NCI-H2107 (cell line): ENCODE results near the gene PCDHGA11.
"Not testable (repeated sequence)": the region's sequence is repeated elsewhere in the genome, so short reads cannot be mapped to it uniquely, and the experiment has no call there.

Experiments
- DNase-seq: peaks from one replicate; lab custom pipeline; 2025; lab: John Stamatoyannopoulos, UW

Gene PCDHGA11

GRCh38 chr5:141420855-141421488, at the start of gene PCDHGA11:
Gene PCDHGA11 (plus strand): TSS chr5:141421051. CDS start chr5:141421228, 177 bp downstream.
- no peak for DNase-seq

DNA sequence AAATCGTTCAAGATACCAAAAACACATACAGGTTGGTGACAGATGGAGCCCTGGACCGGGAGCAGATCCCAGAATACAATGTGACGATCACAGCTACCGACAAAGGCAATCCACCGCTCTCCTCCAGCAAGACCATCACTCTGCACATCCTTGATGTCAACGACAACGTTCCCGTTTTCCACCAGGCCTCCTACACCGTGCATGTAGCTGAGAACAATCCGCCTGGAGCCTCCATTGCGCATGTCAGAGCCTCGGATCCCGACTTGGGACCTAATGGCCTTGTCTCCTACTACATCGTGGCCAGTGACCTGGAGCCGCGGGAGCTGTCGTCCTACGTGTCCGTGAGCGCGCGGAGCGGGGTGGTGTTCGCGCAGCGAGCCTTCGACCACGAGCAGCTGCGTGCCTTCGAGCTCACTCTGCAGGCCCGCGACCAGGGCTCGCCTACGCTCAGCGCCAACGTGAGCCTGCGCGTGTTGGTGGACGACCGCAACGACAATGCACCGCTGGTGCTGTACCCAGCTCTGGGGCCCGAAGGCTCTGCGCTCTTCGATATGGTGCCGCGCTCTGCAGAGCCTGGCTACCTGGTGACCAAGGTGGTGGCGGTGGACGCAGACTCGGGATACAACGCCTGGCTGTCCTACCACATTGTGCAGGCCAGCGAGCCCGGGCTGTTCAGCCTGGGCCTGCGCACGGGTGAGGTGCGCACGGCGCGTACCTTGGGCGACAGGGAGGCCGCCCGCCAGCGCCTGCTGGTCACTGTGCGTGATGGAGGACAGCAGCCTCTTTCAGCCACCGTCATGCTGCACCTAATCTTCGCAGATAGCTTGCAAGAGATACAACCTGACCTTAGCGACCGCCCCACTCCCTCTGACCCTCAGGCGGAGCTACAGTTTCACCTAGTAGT, 49.0 kb upstream of the PCDHGA11 start:
- DNase-seq: no peak

DNA sequence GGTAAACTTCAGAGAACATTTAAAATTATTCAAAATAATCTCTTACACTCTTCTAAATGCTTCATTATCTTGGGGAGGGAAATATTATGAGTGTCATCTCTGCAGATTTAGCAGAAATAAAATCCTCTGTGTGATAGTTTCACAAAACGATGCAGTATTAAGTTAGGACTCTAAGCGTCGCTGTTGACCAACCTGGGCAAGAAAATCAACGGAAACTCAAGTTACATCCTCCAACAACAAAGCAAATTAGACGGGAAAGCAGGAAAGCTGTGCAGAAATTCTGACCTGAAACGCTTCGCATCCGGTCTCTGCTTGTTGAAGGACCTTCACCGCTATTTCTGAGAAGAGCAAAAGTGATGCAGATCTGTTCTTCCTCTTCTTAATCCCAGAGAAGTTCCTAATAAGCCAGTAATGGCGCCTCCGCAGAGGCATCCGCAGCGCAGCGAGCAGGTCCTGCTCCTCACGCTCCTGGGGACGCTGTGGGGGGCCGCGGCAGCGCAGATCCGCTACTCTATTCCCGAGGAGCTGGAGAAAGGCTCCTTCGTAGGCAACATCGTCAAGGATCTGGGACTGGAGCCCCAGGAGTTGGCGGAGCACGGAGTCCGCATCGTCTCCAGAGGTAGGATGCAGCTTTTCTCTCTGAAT, 47.1 kb upstream of the PCDHGA11 start, which contains the start of gene PCDHGA6:
PCDHGA6 (plus strand) TSS at position 219 of the 645 bp plus-strand sequence; CDS start at position 412, 193 bp downstream.
- DNase-seq: no peak

GRCh38 chr5:141374627-141375026, 46.2 kb upstream of the PCDHGA11 start:
- DNase-seq: no peak

DNA sequence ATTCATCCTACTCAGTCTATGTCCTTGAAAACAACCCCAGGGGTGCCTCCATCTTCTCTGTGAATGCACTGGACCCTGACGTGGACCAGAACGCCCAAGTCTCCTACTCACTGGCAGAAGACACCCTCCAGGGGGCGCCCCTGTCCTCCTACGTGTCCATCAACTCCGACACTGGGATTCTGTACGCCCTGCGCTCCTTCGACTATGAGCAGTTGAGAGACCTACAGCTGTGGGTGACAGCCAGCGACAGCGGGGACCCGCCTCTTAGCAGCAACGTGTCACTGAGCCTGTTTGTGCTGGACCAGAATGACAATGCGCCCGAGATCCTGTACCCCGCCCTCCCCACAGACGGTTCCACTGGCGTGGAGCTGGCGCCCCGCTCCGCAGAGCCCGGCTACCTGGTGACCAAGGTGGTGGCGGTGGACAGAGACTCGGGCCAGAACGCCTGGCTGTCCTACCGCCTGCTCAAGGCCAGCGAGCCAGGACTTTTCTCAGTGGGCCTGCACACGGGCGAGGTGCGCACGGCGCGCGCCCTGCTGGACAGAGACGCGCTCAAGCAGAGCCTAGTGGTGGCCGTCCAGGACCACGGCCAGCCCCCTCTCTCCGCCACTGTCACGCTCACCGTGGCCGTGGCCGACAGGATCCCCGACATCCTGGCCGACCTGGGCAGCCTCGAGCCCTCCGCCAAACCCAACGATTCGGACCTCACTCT, 45.3 kb upstream of the PCDHGA11 start:
- not testable (repeated sequence) for DNase-seq

DNA sequence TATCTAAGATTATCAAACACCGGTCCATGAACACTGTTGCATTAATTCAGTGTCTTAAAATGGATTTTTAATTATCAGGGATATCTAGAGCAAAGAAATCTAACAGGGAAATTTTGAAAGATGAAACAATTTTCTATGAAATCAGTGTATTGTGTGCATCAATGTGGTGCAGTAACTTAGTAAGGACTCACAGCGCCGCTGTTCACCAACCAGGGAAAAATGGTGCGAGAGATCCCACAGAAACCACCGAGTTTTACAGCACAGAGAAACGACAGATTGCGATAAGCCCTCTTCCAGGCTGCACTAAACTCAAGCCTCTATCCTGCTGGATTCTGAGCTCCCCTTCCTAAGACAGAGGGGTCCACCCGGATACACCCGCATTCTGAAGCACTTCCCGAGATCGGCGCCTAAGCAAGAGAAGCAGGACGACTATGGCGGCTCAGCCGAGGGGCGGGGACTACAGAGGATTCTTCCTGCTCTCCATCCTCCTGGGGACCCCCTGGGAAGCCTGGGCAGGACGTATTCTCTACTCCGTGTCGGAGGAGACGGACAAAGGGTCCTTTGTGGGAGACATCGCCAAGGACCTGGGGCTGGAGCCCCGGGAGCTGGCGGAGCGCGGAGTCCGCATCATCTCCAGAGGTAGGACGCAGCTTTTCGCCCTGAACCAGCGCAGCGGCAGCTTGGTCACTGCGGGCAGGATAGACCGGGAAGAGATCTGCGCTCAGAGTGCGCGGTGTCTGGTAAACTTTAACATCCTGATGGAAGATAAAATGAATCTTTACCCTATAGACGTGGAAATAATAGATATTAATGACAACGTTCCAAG, 38.2 kb upstream of the PCDHGA11 start, which contains the start of gene PCDHGA7:
PCDHGA7 (plus strand) TSS at position 274 of the 826 bp plus-strand sequence; CDS start at position 432, 158 bp downstream.
- DNase-seq: no peak

GRCh38 chr5:141383345-141383744, 37.5 kb upstream of the PCDHGA11 start:
- DNase-seq: no peak

- DNase-seq: no peak
These were observed 36.2 kb upstream of the PCDHGA11 start for GRCh38 chr5:141384471-141385267.

DNA sequence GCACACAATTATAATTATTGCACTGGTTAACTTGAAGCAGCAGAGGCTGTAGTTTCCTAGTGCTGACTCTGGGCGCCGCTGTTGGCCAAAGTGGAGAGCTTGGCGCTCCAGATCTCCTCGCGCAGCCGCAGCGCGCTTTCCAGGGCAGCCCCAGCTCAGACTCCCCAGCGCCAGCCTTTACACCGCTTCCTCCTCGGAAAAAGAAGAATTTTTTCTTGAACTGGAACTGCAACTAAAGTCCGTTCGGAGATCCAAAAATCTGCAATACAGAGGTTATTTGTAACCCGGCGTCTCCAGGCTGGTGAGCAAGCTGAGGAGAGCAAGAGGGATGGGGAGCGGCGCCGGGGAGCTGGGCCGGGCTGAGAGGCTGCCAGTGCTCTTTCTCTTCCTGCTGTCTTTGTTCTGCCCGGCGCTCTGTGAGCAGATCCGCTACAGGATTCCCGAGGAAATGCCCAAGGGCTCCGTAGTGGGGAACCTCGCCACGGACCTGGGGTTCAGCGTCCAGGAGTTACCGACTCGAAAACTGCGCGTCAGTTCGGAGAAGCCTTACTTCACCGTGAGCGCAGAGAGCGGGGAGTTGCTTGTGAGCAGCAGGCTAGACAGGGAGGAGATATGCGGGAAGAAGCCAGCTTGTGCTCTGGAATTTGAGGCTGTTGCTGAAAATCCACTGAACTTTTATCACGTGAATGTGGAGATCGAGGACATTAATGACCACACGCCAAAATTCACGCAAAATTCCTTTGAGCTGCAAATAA, 33.1 kb upstream of the PCDHGA11 start, which contains the start of gene PCDHGB4:
PCDHGB4 (plus strand) TSS at position 142 of the 755 bp plus-strand sequence; CDS start at position 329, 187 bp downstream.
- DNase-seq: not testable (repeated sequence)

DNA sequence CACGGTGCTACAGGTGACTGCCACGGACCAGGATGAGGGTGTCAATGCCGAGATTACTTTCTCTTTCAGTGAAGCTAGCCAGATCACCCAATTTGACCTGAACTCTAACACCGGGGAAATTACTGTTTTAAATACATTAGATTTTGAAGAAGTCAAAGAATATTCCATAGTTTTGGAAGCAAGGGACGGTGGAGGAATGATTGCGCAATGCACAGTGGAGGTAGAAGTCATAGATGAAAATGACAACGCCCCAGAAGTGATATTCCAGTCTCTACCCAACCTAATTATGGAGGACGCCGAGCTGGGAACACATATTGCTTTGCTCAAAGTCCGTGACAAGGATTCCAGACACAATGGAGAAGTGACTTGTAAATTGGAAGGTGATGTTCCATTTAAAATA, 32.2 kb upstream of the PCDHGA11 start:
- DNase-seq: no peak

- DNase-seq: no peak
These were observed 31.5 kb upstream of the PCDHGA11 start for GRCh38 chr5:141389153-141390042.

DNA sequence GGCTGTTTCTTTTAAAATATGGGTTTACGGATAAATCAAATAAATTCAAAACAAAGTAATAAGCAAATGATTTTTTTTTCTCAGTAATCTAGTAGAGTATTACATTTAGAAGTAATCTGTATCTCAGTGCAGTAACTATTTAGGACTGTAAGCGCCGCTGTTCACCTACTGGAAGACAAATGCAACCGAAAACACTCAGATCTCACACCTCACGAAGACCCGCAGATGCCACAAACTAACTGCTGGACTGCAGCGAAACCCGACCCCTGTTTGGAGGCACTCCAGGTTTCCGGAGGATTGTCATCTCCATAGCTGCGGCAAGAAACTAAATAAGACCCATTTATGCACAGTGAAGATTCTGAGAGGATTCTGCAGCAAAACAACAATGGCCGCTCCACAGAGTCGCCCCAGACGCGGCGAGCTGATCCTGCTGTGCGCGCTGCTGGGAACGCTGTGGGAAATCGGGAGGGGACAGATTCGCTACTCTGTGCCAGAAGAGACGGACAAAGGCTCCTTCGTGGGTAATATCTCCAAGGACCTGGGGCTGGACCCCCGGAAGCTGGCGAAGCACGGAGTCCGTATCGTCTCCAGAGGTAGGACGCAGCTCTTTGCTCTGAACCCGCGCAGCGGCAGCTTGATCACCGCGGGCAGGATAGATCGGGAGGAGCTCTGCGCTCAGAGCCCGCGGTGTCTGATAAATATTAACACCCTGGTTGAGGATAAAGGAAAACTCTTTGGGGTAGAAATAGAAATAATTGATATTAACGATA, 28.2 kb upstream of the PCDHGA11 start, which contains the start of gene PCDHGA8:
PCDHGA8 (plus strand) TSS at position 205 of the 770 bp plus-strand sequence; CDS start at position 386, 181 bp downstream.
- DNase-seq: no peak

DNA sequence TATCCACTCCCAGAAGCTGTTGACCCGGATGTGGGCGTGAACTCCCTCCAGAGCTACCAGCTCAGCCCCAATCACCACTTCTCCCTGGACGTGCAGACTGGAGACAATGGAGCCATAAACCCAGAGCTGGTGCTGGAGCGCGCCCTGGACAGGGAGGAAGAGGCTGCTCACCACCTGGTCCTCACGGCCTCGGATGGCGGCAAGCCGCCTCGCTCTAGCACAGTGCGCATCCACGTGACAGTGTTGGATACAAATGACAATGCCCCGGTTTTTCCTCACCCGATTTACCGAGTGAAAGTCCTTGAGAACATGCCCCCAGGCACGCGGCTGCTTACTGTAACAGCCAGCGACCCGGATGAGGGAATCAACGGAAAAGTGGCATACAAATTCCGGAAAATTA, 27.6 kb upstream of the PCDHGA11 start:
- no peak for DNase-seq

DNA sequence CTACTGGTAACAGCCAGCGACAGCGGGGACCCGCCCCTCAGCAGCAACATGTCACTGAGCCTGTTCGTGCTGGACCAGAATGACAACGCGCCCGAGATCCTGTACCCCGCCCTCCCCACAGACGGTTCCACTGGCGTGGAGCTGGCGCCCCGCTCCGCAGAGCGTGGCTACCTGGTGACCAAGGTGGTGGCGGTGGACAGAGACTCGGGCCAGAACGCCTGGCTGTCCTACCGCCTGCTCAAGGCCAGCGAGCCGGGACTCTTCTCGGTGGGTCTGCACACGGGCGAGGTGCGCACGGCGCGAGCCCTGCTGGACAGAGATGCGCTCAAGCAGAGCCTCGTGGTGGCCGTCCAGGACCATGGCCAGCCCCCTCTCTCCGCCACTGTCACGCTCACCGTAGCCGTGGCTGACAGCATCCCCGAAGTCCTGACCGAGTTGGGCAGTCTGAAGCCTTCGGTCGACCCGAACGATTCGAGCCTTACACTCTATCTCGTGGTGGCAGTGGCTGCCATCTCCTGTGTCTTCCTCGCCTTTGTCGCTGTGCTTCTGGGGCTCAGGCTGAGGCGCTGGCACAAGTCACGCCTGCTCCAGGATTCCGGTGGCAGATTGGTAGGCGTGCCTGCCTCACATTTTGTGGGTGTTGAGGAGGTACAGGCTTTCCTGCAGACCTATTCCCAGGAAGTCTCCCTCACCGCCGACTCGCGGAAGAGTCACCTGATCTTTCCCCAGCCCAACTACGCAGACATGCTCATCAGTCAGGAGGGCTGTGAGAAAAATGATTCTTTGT, 26.3 kb upstream of the PCDHGA11 start:
- DNase-seq: not testable (repeated sequence)

DNA sequence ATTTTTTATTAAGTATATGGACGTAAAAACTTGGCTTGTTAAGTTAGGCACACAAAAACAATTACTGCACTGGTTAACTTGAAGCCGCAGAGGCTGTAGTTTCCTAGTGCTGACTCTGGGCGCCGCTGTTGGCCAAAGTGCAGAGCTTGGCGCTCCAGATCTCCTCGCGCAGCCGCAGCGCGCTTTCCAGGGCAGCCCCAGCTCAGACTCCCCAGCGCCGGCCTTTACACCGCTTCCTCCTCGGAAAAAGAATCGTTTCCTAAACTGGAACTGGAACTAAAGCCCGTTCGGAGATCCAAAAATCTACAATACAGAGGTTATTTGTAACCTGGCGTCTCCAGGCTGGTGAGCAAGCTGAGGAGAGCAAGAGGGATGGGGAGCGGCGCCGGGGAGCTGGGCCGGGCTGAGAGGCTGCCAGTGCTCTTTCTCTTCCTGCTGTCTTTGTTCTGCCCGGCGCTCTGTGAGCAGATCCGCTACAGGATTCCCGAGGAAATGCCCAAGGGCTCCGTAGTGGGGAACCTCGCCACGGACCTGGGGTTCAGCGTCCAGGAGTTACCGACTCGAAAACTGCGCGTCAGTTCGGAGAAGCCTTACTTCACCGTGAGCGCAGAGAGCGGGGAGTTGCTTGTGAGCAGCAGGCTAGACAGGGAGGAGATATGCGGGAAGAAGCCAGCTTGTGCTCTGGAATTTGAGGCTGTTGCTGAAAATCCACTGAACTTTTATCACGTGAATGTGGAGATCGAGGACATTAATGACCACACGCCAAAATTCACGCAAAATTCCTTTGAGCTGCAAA, 22.9 kb upstream of the PCDHGA11 start, which contains the start of gene PCDHGB5:
PCDHGB5 (plus strand) TSS at position 192 of the 796 bp plus-strand sequence; CDS start at position 373, 181 bp downstream.
- not testable (repeated sequence) for DNase-seq
